Measurements from ENCODE around the gene DDX51.

Gene DDX51

GRCh38 chr12:132094269-132094891 lies 49.7 kb downstream of the DDX51 start:
- no peak for DNase-seq

GRCh38 chr12:132089407-132089910 lies 54.7 kb downstream of the DDX51 start:
- DNase-seq, result no peak
